GM18907 (cell line): ENCODE data around the gene SLC1A3.

Experiments used
- ATAC-seq: cut with Tn5 transposase; IDR thresholded peaks from one replicate; pipeline ENCODE4 v1.9.1; 2021; ENCODE audit warnings: mild to moderate bottlenecking, moderate library complexity; ENCODE audit not compliant: unreplicated experiment

Gene SLC1A3

GRCh38 chr5:36682499-36682898 lies 76.1 kb downstream of the SLC1A3 start:
- no peak for ATAC-seq

- no peak for ATAC-seq
Measured at GRCh38 chr5:36683821-36684434, 77.5 kb downstream of the SLC1A3 start.

GRCh38 chr5:36685631-36686288 lies 79.4 kb downstream of the SLC1A3 start:
- peak; percentile 32 for ATAC-seq

- ATAC-seq, result no peak
Measured at GRCh38 chr5:36686881-36687280, 80.5 kb downstream of the SLC1A3 start.

GRCh38 chr5:36688722-36689121 lies 82.3 kb downstream of the SLC1A3 start:
- no peak for ATAC-seq

- peak; percentile 31 for ATAC-seq
Measured at GRCh38 chr5:36689225-36689624, 82.8 kb downstream of the SLC1A3 start.

- ATAC-seq, result peak; percentile 77
Measured at GRCh38 chr5:36690041-36690961, 83.9 kb downstream of the SLC1A3 start.

GRCh38 chr5:36691226-36691625 lies 84.8 kb downstream of the SLC1A3 start:
- no peak for ATAC-seq

- no peak for ATAC-seq
Measured at GRCh38 chr5:36691696-36692371, 85.4 kb downstream of the SLC1A3 start.

GRCh38 chr5:36692791-36693763 lies 86.7 kb downstream of the SLC1A3 start:
- ATAC-seq, result peak; percentile 73

GRCh38 chr5:36694351-36694750 lies 87.9 kb downstream of the SLC1A3 start:
- ATAC-seq, result no peak

- ATAC-seq, result peak; percentile 52
Measured at GRCh38 chr5:36696059-36696673, 89.8 kb downstream of the SLC1A3 start.

- no peak for ATAC-seq
Measured at GRCh38 chr5:36698031-36698430, 91.6 kb downstream of the SLC1A3 start.

- ATAC-seq, result peak; percentile 97
Measured at GRCh38 chr5:36701085-36701698, 94.8 kb downstream of the SLC1A3 start.

- no peak for ATAC-seq
Measured at GRCh38 chr5:36703245-36703860, 96.9 kb downstream of the SLC1A3 start.

GRCh38 chr5:36704131-36704530 lies 97.7 kb downstream of the SLC1A3 start:
- no peak for ATAC-seq

- no peak for ATAC-seq
Measured at GRCh38 chr5:36705055-36705454, 98.6 kb downstream of the SLC1A3 start.

- no peak for ATAC-seq
Measured at GRCh38 chr5:36706662-36707061, 100.3 kb downstream of the SLC1A3 start.

- no peak for ATAC-seq
Measured at GRCh38 chr5:36708996-36709395, 102.6 kb downstream of the SLC1A3 start.
